Activated CD8-positive, alpha-beta memory T cell treated with anti-CD3 and anti-CD28 coated beads for 24 hours (primary cell): ENCODE measurements around the gene MYO7A.

ENCODE experiments used
- DNase-seq: peaks from one replicate; pipeline ENCODE4 v3.0.0-alpha.2; 2020

The MYO7A gene

DNA sequence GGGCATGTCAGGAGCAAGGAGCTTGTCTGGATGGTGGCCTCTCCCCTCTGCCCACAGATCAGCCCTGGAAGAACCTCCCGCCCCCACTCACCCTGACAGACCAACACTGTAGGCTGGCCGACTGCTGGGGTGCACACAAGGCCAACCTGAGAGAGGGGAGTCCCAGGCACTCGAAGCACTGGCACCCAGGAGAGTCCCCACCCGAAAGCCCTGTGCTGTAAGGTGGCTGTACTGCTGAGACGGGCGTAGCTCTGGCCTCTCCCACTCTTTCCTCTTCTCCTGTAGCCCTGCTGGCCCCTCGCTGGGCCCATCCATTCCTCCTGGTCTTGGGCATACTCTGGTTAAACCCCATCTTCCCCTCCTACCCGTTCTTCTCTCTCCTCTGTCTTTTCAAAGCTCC is 39.7 kb downstream of the MYO7A start:
- no peak for DNase-seq

DNA sequence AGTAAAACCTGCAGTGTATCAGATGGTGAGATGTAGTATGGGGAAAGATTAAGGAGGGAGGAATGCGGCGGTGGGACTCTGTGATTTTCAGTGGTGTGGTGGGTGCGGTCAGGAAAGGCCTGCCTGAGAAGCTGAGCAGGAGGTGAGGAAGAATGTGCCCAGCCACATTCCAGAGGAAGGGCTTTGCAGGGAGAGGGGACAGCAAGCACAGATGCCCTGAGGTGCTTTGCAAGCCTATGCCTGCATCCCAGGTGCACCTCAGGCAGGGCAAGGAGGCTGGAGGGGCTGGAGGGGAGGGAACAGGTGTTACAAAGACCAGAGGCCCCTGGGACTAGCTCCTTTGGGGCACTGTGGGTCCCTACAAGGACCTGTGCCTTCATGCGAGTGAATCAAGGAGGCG is 42.1 kb downstream of the MYO7A start:
- no peak for DNase-seq

- no peak for DNase-seq
Observed at GRCh38 chr11:77171254-77171653, 43.2 kb downstream of the MYO7A start.

DNA sequence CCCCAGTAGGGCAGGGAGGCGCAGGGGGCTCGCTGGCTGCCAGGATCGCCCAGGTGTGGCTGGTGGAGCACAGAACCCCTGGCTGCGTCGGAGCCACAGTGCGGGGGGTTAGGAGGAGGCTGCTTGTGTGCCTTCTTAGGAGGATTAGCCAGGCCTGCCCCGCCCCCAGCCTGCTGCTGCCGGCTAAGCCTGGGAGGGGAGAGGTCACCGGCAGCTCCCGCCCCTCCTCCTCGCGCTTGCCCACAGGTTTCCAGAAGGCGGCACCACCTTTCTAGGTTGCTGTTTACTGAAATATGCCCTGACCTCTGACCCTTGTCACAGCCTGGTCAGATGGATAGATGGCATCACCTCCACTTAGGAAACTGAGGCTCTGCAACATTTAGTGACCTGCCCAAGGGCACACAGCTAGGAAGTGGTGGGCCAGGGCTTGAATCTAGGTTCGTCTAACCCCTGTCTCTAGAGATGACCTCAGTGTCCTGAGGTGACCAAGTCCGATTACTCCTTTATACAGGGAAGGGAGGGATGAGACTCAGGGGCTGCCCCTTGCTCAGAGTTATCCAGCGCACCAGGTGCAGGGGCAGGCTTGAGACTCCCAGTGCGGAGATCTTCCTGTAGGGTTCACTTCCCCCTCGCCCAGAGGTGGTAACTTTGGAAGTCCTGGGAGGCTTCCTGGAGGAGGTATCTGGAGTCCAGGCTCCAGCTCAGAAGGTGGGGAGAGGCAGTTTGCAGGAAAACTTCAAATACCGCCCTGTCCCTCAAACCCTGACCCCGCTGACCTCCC is 44.0 kb downstream of the MYO7A start:
- no peak for DNase-seq

- DNase-seq, result no peak
Observed at GRCh38 chr11:77172666-77172982, 44.6 kb downstream of the MYO7A start.

- DNase-seq, result no peak
Observed at GRCh38 chr11:77173494-77173893, 45.4 kb downstream of the MYO7A start.

DNA sequence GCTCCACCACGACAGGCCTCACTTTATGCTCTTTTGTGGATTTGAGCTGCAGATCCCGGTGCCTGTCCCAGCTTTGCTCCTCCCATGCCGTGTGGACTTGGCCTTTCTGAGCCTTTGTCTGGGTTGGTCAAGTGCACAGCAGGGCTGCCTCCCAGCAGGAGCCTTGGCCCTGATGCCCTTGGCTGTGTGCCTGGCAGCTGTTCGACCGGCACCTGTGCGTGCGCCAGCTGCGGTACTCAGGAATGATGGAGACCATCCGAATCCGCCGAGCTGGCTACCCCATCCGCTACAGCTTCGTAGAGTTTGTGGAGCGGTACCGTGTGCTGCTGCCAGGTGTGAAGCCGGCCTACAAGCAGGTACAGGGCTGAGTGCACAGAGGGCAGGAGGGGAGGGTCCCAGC is 46.5 kb downstream of the MYO7A start:
- no peak for DNase-seq

DNA sequence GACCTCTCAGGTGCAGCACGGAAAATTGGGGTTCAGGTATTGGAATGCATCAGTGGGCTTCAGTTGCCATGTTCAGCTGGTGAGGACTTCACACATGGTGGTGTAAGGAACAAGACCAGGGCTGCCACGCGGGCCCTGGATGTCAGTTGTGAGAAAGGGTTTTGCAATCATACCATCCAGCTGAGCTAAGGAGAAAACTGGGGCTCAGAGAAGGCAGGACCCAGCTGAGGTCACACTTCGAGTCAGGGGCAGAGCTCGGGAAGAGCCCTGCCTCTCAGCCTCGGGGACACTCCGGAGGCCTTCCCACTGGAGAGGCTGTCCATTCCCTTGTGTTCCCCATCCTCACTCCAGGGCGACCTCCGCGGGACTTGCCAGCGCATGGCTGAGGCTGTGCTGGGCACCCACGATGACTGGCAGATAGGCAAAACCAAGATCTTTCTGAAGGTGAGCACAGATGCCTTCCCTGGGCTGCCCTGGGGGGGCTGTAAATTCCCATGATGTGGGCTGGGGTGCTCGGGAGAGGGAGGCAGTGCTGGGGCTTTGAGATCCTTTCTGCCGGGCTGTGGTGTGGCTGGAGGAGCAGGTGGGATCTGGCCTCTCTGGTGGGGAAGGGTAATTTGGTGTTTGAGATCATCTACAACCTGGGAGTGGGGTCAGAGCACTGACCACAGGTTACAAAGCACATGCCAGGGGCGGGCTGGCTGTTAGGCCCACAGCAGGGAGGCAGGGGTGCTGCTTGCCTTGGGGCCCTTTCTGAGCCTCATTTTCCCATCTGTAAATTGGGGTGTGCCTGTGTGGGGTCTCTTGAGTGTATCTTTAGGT is 47.2 kb downstream of the MYO7A start:
- no peak for DNase-seq

GRCh38 chr11:77175869-77176539 is 48.0 kb downstream of the MYO7A start:
- no peak for DNase-seq

GRCh38 chr11:77176996-77177395 is 49.0 kb downstream of the MYO7A start:
- DNase-seq, result no peak

GRCh38 chr11:77178150-77178549 is 50.1 kb downstream of the MYO7A start:
- no peak for DNase-seq

- DNase-seq, result no peak
Observed at GRCh38 chr11:77179048-77179447, 51.0 kb downstream of the MYO7A start.

DNA sequence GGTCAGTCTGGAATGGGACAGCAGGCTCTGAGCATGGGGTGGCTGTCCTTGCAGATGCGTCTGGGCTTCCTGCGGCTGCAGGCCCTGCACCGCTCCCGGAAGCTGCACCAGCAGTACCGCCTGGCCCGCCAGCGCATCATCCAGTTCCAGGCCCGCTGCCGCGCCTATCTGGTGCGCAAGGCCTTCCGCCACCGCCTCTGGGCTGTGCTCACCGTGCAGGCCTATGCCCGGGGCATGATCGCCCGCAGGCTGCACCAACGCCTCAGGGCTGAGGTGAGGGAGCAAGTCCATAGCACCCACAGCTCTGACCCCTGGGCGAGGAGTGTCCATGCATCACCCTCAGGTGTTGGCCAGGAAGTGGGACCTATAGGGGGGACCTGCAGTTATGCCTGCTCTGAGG is 51.6 kb downstream of the MYO7A start:
- DNase-seq, result no peak

DNA sequence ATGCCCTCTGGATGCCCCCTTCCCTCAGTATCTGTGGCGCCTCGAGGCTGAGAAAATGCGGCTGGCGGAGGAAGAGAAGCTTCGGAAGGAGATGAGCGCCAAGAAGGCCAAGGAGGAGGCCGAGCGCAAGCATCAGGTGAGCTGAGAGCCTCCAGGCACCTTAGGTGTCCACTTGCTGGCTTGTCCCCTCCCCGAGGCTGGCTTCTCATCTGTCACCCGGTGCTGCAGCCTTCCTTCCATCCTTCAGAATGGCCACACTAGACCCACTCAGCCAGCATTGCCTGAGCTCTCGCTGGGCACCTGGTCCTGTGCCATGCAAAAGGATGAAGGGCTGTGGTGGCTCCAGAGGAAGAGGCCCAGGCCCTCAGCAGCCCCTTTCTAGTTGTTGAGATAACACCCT is 52.3 kb downstream of the MYO7A start:
- DNase-seq, result no peak

GRCh38 chr11:77181226-77181625 is 53.2 kb downstream of the MYO7A start:
- DNase-seq, result no peak

- no peak for DNase-seq
Observed at GRCh38 chr11:77181799-77182541, 53.9 kb downstream of the MYO7A start.

GRCh38 chr11:77182542-77183430 is 54.7 kb downstream of the MYO7A start:
- no peak for DNase-seq

DNA sequence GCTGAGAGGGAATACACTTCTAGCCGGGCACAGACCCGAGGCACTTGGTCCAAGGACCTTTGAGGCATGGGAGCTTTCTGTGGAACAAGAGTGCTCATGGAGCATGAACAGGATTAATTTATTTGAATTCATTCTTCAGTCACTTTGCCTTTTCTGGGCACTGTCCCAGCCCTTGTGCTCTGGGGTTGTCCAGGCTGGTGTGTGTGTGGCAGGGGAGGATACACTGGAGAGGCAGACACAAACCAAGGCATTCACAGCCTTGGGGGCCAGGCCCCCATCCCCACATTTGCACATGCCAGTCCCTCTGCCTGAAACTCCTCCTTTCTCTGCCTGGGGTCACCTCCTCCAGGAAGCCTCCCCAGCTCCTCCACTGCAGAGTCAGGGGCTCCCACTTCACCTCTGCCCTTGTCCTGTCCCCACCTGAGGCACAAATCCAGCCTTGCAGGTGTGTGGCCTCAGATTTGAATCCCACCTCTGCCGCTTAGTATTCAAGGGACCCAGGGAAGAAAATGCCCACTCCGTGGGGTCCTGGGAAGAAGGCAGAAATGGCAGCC is 55.5 kb downstream of the MYO7A start:
- no peak for DNase-seq

DNA sequence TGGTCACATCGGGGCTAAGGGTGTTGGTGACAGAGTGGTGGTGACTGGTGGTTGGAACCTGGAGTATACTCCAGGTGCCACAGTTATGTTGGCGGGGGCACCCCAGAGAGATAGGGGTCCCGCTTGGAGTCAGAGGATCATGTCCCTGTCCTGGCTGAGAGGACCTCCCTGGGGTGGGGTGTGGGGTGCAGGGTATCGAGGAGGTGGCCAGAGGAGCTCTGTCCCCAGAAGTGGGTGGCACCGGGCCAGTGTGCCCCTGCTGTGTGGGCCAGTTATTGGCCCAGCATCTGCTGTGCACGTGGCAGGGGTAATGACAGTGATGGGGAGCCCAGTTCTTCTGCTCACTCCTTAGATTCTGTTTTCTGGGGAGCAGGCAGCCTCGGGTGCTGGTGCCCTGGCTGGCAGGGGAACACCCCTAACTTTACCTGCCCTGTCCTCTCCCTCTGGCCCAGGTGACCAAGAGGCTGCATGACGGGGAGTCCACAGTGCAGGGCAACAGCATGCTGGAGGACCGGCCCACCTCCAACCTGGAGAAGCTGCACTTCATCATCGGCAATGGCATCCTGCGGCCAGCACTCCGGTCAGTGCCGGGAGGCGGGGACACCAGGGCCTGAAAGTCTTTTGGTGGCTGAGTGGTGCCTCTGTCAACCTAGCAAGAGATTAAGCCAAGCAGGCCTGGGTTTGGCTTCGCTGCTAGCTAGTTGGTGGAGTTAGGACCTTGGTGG is 56.3 kb downstream of the MYO7A start:
- no peak for DNase-seq

DNA sequence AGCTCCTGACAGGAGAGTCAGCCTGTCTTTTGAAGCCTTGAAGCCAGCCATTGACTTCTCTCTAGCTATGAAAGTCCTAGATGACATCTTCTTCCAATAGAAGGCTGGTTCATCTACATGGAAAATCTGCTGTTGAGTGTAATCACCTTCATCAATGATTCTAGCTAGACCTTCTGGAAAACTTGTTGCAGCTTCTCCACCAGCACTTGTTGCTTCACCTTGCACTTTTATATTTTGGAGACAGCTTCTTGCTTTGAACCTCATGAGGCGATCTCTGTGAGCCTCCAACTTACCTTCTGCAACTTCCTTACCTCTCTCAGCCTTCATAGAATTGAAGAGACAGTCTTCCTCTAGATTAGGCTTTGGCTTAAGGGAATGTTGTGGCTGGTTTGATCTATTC is 58.3 kb downstream of the MYO7A start:
- DNase-seq, result no peak

DNA sequence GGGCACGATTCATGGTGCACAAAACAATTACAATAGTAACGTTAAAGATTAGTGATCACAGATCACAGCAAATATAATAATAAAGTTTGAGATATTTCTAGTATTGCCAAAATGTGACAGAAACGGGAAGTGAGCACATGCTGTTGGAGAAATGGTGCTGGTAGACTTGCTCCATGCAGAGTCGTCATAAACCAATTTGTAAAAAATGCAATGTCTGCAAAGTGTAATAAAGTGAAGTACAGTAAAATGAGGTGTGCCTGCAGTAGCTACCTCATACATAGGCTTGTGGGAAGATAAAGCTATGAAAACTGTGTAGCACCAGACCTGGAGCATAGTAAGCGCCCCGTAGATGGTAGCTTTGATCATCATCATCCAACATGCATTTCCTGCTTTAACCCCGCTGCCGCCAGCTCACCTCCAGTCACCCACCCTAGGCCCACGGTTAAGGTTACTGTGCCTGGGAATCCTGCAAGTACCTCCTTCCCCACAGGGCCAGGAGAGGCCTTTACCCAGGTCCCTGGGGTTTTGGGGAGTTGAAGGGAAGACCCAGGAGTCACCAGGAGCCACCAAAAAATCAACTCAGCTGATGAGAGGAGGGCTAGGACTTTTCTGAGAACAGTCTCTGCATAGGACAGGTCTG is 59.2 kb downstream of the MYO7A start:
- no peak for DNase-seq
